SK-N-SH treated with all-trans-retinoic acid at 6 μM for 48 hours (cell line): ENCODE measurements around the gene CARD10.

Experiments used
- ATAC-seq: fragments of 200-7000 bp; cut with Tn5 transposase; 3 replicates; pipeline ENCODE4 v1.9.1; 2020; ENCODE audit warnings: mild to moderate bottlenecking, moderate library complexity
- ARNTL ChIP-seq: fragments of 450-650 bp; formaldehyde crosslinking; IDR thresholded peaks from 2 replicates; pipeline ENCODE4 v1.5.0; 2020; ENCODE audit warnings: low read depth, mild to moderate bottlenecking, moderate library complexity, borderline replicate concordance
- CSDC2 ChIP-seq: fragments of 250-450 bp; sonication (Bioruptor Pico); IDR thresholded peaks from 2 replicates; pipeline ENCODE4 v1.5.0; 2020; ENCODE audit warnings: mild to moderate bottlenecking, moderate library complexity
- ESRRG ChIP-seq: fragments of 250-450 bp; sonication (Bioruptor Pico); IDR thresholded peaks from 2 replicates; pipeline ENCODE4 v1.6.1; 2021; ENCODE audit warnings: mild to moderate bottlenecking
- GLIS3 ChIP-seq: fragments of 250-450 bp; sonication (Bioruptor Pico); IDR thresholded peaks from 2 replicates; pipeline ENCODE4 v1.5.0; 2020; ENCODE audit warnings: mild to moderate bottlenecking, moderate library complexity
- ISL1 ChIP-seq: fragments of 250-450 bp; sonication (Bioruptor Pico); IDR thresholded peaks from 2 replicates; pipeline ENCODE4 v2.1.2; 2022; ENCODE audit warnings: mild to moderate bottlenecking, moderate library complexity
- OSR1 ChIP-seq: fragments of 250-450 bp; sonication (Bioruptor Pico); IDR thresholded peaks from 2 replicates; pipeline ENCODE4 v1.8.0; 2022; ENCODE audit warnings: moderate library complexity, mild to moderate bottlenecking, inconsistent platforms
- PATZ1 ChIP-seq: fragments of 250-450 bp; sonication (Bioruptor Pico); IDR thresholded peaks from 2 replicates; pipeline ENCODE4 v1.8.0; 2020; ENCODE audit warnings: mild to moderate bottlenecking, moderate library complexity, borderline replicate concordance
- PPARA ChIP-seq: fragments of 250-450 bp; sonication (Bioruptor Pico); IDR thresholded peaks from 2 replicates; pipeline ENCODE4 v1.5.0; 2020; ENCODE audit warnings: mild to moderate bottlenecking, borderline replicate concordance
- RARB ChIP-seq: fragments of 250-450 bp; sonication (Bioruptor Pico); IDR thresholded peaks from 2 replicates; pipeline ENCODE4 v1.8.0; 2021; ENCODE audit warnings: mild to moderate bottlenecking, moderate library complexity
- SNAI2 ChIP-seq: fragments of 250-450 bp; sonication (Bioruptor Pico); IDR thresholded peaks from 2 replicates; pipeline ENCODE4 v1.5.0; 2020; ENCODE audit warnings: mild to moderate bottlenecking, moderate library complexity
- TOX ChIP-seq: fragments of 250-450 bp; sonication (Bioruptor Pico); IDR thresholded peaks from 2 replicates; pipeline ENCODE4 v1.8.0; 2021; ENCODE audit warnings: mild to moderate bottlenecking, moderate library complexity, borderline replicate concordance
- ZC3H10 ChIP-seq: fragments of 250-450 bp; sonication (Bioruptor Pico); IDR thresholded peaks from 2 replicates; pipeline ENCODE4 v1.5.1; 2021; ENCODE audit warnings: mild to moderate bottlenecking, moderate library complexity
- ZFP3 ChIP-seq: fragments of 250-450 bp; sonication (Bioruptor Pico); IDR thresholded peaks from 2 replicates; pipeline ENCODE4 v1.5.0; 2020; ENCODE audit warnings: mild to moderate bottlenecking, moderate library complexity
- ZFP30 ChIP-seq: fragments of 450-650 bp; formaldehyde crosslinking; IDR thresholded peaks from 2 replicates; pipeline ENCODE4 v1.5.0; 2022; ENCODE audit warnings: mild to moderate bottlenecking, moderate library complexity
- ZNF565 ChIP-seq: fragments of 450-650 bp; formaldehyde crosslinking; conservative IDR thresholded peaks from 2 replicates; pipeline ENCODE4 v1.5.0; 2020; ENCODE audit warnings: low read depth, mild to moderate bottlenecking, moderate library complexity
- ZNF70 ChIP-seq: fragments of 450-650 bp; formaldehyde crosslinking; IDR thresholded peaks from 2 replicates; pipeline ENCODE4 v1.5.0; 2020; ENCODE audit warnings: mild to moderate bottlenecking, moderate library complexity
- ZNF8 ChIP-seq: fragments of 450-650 bp; formaldehyde crosslinking; IDR thresholded peaks from 2 replicates; pipeline ENCODE4 v1.5.0; 2020; ENCODE audit warnings: mild to moderate bottlenecking, moderate library complexity
- TF ChIP-seq, protein P1 (sequence below): fragments of 250-450 bp; sonication (Bioruptor Pico); IDR thresholded peaks from 2 replicates; pipeline ENCODE4 v1.5.1; 2020; ENCODE audit warnings: low read depth, mild to moderate bottlenecking, moderate library complexity
- TF ChIP-seq, protein P2 (sequence below): fragments of 250-450 bp; sonication (Bioruptor Pico); IDR thresholded peaks from 2 replicates; pipeline ENCODE4 v1.5.1; 2021; ENCODE audit warnings: mild to moderate bottlenecking, moderate library complexity
- TF ChIP-seq, protein P3 (sequence below): fragments of 250-450 bp; sonication (Bioruptor Pico); IDR thresholded peaks from 2 replicates; pipeline ENCODE4 v1.5.0; 2020; ENCODE audit warnings: mild to moderate bottlenecking, moderate library complexity
- TF ChIP-seq, protein P4 (sequence below): fragments of 250-450 bp; sonication (Bioruptor Pico); IDR thresholded peaks from 2 replicates; pipeline ENCODE4 v1.8.0; 2021; ENCODE audit warnings: low read depth, mild to moderate bottlenecking, moderate library complexity, borderline replicate concordance

CARD10 gene

DNA sequence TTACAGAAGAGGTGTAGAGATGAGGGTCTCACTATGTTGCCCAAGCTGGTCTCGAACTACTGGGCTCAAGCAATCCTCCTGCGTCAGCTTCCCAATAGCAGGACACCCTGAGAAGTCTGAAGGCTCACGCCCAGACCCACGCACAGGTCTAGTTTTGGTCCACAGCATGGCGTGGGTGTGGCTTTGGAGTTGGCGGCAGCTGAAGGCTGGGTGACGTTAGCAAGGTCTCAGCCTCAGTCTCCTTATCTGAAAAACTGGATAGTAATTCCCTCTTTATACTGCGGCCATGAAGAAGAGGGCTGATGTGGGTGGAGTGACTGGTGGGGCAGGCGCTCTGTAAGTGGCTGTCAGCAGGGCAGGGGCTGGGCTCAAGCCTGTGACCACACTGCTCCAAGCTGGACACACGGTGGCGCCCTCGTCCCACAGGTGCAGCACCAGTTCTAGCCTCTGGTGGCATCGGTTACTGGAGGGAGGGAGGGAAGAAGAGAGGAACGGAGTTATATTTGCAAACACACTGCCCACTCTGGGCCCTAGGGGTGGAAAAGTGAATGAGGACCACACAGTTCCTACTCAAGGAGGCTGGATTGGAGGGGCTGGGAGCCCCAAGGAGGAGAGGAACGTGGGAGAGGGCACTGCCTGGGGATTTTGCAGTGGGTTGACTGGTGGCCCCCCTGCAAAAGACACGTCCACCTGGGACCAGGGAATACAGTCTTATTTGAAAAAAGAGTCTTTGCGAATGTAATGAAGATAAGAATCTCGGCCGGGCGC, 19.6 kb upstream of the CARD10 start:
- no peak for TF ChIP-seq ZC3H10 (CRISPR knock-in tag)
- no peak for TF ChIP-seq SNAI2 (CRISPR knock-in tag)
- TF ChIP-seq ZFP30 (CRISPR knock-in tag), result no peak
- TF ChIP-seq CSDC2 (CRISPR knock-in tag), result no peak
- TF ChIP-seq, protein P1, sequence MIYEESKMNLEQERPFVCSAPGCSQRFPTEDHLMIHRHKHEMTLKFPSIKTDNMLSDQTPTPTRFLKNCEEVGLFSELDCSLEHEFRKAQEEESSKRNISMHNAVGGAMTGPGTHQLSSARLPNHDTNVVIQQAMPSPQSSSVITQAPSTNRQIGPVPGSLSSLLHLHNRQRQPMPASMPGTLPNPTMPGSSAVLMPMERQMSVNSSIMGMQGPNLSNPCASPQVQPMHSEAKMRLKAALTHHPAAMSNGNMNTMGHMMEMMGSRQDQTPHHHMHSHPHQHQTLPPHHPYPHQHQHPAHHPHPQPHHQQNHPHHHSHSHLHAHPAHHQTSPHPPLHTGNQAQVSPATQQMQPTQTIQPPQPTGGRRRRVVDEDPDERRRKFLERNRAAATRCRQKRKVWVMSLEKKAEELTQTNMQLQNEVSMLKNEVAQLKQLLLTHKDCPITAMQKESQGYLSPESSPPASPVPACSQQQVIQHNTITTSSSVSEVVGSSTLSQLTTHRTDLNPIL (CRISPR knock-in tag), result no peak
- ATAC-seq, result peak; percentile 100

- TF ChIP-seq RARB (CRISPR knock-in tag) (no peak), PATZ1 (CRISPR knock-in tag) (no peak), TOX (CRISPR knock-in tag) (no peak), ZC3H10 (CRISPR knock-in tag) (no peak), ZFP30 (CRISPR knock-in tag) (no peak), ZNF8 (CRISPR knock-in tag) (no peak), ESRRG (CRISPR knock-in tag) (no peak), ARNTL (CRISPR knock-in tag) (no peak), ZFP3 (CRISPR knock-in tag) (no peak), OSR1 (CRISPR knock-in tag) (no peak), ZNF70 (CRISPR knock-in tag) (no peak), CSDC2 (CRISPR knock-in tag) (no peak), ZNF565 (CRISPR knock-in tag) (no peak), PPARA (CRISPR knock-in tag) (no peak), GLIS3 (CRISPR knock-in tag) (no peak)
- TF ChIP-seq, protein P1 (CRISPR knock-in tag), result no peak
- TF ChIP-seq, protein P2, sequence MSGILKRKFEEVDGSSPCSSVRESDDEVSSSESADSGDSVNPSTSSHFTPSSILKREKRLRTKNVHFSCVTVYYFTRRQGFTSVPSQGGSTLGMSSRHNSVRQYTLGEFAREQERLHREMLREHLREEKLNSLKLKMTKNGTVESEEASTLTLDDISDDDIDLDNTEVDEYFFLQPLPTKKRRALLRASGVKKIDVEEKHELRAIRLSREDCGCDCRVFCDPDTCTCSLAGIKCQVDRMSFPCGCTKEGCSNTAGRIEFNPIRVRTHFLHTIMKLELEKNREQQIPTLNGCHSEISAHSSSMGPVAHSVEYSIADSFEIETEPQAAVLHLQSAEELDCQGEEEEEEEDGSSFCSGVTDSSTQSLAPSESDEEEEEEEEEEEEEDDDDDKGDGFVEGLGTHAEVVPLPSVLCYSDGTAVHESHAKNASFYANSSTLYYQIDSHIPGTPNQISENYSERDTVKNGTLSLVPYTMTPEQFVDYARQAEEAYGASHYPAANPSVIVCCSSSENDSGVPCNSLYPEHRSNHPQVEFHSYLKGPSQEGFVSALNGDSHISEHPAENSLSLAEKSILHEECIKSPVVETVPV (CRISPR knock-in tag), result no peak
- TF ChIP-seq, protein P3, sequence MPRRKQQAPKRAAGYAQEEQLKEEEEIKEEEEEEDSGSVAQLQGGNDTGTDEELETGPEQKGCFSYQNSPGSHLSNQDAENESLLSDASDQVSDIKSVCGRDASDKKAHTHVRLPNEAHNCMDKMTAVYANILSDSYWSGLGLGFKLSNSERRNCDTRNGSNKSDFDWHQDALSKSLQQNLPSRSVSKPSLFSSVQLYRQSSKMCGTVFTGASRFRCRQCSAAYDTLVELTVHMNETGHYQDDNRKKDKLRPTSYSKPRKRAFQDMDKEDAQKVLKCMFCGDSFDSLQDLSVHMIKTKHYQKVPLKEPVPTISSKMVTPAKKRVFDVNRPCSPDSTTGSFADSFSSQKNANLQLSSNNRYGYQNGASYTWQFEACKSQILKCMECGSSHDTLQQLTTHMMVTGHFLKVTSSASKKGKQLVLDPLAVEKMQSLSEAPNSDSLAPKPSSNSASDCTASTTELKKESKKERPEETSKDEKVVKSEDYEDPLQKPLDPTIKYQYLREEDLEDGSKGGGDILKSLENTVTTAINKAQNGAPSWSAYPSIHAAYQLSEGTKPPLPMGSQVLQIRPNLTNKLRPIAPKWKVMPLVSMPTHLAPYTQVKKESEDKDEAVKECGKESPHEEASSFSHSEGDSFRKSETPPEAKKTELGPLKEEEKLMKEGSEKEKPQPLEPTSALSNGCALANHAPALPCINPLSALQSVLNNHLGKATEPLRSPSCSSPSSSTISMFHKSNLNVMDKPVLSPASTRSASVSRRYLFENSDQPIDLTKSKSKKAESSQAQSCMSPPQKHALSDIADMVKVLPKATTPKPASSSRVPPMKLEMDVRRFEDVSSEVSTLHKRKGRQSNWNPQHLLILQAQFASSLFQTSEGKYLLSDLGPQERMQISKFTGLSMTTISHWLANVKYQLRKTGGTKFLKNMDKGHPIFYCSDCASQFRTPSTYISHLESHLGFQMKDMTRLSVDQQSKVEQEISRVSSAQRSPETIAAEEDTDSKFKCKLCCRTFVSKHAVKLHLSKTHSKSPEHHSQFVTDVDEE, result no peak
- no peak for ATAC-seq
These were observed 15.9 kb upstream of the CARD10 start for GRCh38 chr22:37535159-37535558.

- ATAC-seq, result no peak
- TF ChIP-seq ISL1 (CRISPR knock-in tag) (no peak), CSDC2 (CRISPR knock-in tag) (no peak), ARNTL (CRISPR knock-in tag) (no peak), RARB (CRISPR knock-in tag) (no peak), ZFP3 (CRISPR knock-in tag) (no peak), ESRRG (CRISPR knock-in tag) (no peak), PATZ1 (CRISPR knock-in tag) (no peak), ZNF565 (CRISPR knock-in tag) (no peak)
- TF ChIP-seq, protein P3, result no peak
- TF ChIP-seq, protein P4, sequence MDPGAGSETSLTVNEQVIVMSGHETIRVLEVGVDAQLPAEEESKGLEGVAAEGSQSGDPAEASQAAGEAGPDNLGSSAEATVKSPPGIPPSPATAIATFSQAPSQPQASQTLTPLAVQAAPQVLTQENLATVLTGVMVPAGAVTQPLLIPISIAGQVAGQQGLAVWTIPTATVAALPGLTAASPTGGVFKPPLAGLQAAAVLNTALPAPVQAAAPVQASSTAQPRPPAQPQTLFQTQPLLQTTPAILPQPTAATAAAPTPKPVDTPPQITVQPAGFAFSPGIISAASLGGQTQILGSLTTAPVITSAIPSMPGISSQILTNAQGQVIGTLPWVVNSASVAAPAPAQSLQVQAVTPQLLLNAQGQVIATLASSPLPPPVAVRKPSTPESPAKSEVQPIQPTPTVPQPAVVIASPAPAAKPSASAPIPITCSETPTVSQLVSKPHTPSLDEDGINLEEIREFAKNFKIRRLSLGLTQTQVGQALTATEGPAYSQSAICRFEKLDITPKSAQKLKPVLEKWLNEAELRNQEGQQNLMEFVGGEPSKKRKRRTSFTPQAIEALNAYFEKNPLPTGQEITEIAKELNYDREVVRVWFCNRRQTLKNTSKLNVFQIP, result no peak
These were observed 15.2 kb upstream of the CARD10 start for GRCh38 chr22:37534445-37534844.
